HepG2 (cell line): Measurements from ENCODE around the gene CDC42EP5. TPM values are rescaled to one million over a fixed set of nuclear protein-coding genes. Genes with fewer than 3 reads are reported as not detected.

Experiments used
- HDAC6 ChIP-seq: fragments of 200-600 bp; sonication (generic); IDR thresholded peaks from 2 replicates; pipeline ENCODE4 v1.7.0; 2017; ENCODE audit warnings: mild to moderate bottlenecking, antibody characterized with exemption, low read length, low read depth
- KLF11 ChIP-seq: IDR thresholded peaks from 2 replicates; pipeline ENCODE4 v1.6.1; 2016; ENCODE audit warnings: missing compliant biosample characterization
- KLF12 ChIP-seq: sonication (generic); formaldehyde crosslinking; IDR thresholded peaks from 2 replicates; pipeline ENCODE4 v1.4.0; 2020; ENCODE audit warnings: missing genetic modification reagents, borderline replicate concordance
- SOX5 ChIP-seq: IDR thresholded peaks from 2 replicates; pipeline ENCODE4 v1.6.1; 2016; ENCODE audit warnings: borderline replicate concordance
- STAT5B ChIP-seq: sonication (generic); formaldehyde crosslinking; IDR thresholded peaks from 2 replicates; pipeline ENCODE4 v1.4.0; 2020; ENCODE audit warnings: missing genetic modification reagents
- ZNF124 ChIP-seq: sonication (generic); formaldehyde crosslinking; IDR thresholded peaks from 2 replicates; pipeline ENCODE4 v1.4.0; 2020; ENCODE audit warnings: missing genetic modification reagents
- ZNF263 ChIP-seq: sonication (generic); formaldehyde crosslinking; IDR thresholded peaks from 2 replicates; pipeline ENCODE4 v1.4.0; 2020; ENCODE audit warnings: missing genetic modification reagents
- ZNF484 ChIP-seq: sonication (generic); formaldehyde crosslinking; IDR thresholded peaks from 2 replicates; pipeline ENCODE4 v1.5.1; 2020; ENCODE audit warnings: mild to moderate bottlenecking, low read depth, missing genetic modification reagents, borderline replicate concordance
- polyA plus RNA-seq, 8 experiments: library from polyadenylated mRNA; depleted of rRNA in 3 of 8; stranded (reverse) in 7 of 8; unstranded in 1 of 8; fragments of >200 nt; fragmentation: Illumina TruSeq in 4 of 8; extraction: Trizol in 4 of 8; gene quantifications; 2 replicates each; pipeline versions ENCODE4 v1.2.1 to v1.2.3, GENCODE V29; 2011 to 2016; ENCODE audit warnings: low read depth in 4 of 8, missing spikeins in 1 of 8, mixed read lengths in 1 of 8; ENCODE audit not compliant: insufficient read depth in 1 of 8
- total RNA-seq, 5 experiments: library from RNA; depleted of rRNA; stranded (reverse); fragments of >200 nt; fragmentation: Illumina TruSeq; extraction: Trizol; gene quantifications; 2 replicates each; pipeline ENCODE4 v1.2.3, GENCODE V29; 2016; ENCODE audit warnings: low read depth in 1 of 5
- TF ChIP-seq, protein P1 (sequence below): sonication (generic); formaldehyde crosslinking; IDR thresholded peaks from 2 replicates; pipeline ENCODE4 v1.5.0; 2020; ENCODE audit warnings: missing genetic modification reagents, mild to moderate bottlenecking, borderline replicate concordance
- TF ChIP-seq, protein P2 (sequence below): sonication (generic); formaldehyde crosslinking; IDR thresholded peaks from 2 replicates; pipeline ENCODE4 v1.4.0; 2020; ENCODE audit warnings: mild to moderate bottlenecking, missing genetic modification reagents
- TF ChIP-seq, protein P3 (sequence below): sonication (generic); formaldehyde crosslinking; IDR thresholded peaks from 2 replicates; pipeline ENCODE4 v1.4.0; 2020; ENCODE audit warnings: mild to moderate bottlenecking, missing genetic modification reagents, borderline replicate concordance
- TF ChIP-seq, protein P4 (sequence below): sonication (generic); formaldehyde crosslinking; IDR thresholded peaks from 2 replicates; pipeline ENCODE4 v1.8.0; 2022; ENCODE audit warnings: mild to moderate bottlenecking, missing genetic modification reagents, moderate library complexity
- TF ChIP-seq, protein P5 (sequence below): sonication (generic); formaldehyde crosslinking; IDR thresholded peaks from 2 replicates; pipeline ENCODE4 v1.8.0; 2022; ENCODE audit warnings: low read depth, missing genetic modification reagents
- TF ChIP-seq, protein P6 (sequence below): sonication (generic); formaldehyde crosslinking; IDR thresholded peaks from 2 replicates; pipeline ENCODE4 v1.4.0; 2020; ENCODE audit warnings: mild to moderate bottlenecking, missing genetic modification reagents
- TF ChIP-seq, protein P7 (sequence below): sonication (generic); formaldehyde crosslinking; IDR thresholded peaks from 2 replicates; pipeline ENCODE4 v1.4.0; 2020; ENCODE audit warnings: missing genetic modification reagents

Gene CDC42EP5
- total and polyA plus RNA-seq, 2 of the 13 experiments (the other 11 are each of a cell fraction or from before 2014, with no cell fraction given): 0.41 to 1.6 TPM

DNA sequence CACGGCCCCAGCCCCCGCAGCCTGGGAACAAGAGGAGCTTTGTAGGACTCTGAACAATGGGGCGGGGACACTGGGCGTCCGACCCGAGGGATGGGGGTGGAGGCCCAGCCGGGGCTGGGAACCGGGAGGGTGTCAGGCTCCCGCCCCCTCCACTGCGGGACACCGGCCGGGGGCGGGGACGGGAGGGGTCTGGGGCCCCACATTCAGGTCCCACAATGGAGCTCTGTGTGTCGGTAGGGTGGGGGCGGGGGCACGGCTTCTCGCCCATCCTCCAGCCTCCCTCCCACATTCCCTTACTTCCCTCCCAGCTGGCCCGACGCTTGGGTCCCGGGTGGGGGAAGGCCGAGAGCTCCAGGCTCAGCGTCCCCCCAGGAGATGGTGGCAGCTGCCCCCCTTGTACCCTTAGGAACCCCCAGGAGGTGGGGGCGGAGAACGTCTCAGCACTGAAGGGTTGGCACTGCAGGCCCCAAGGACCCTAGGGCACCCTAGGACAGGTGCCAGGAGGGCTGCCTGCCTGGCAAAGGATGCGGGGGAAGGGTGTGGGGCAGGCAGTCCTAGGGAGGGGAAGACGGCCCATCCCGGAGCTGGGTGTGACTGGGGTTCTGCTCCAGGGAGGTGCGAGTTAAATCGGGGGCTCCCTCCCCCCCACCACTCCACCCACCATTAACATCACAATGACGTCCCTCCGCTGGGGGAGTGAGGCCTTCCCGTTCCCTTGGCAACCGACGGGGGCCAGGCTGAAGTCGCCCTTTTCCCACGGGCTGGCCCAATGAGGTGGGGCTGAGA lies 52.5 kb downstream of the CDC42EP5 start (continued):
- TF ChIP-seq, protein P1, sequence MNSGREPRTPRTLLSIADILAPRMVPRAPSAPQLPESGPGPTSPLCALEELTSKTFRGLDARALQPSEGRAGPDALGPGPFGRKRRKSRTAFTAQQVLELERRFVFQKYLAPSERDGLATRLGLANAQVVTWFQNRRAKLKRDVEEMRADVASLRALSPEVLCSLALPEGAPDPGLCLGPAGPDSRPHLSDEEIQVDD (CRISPR knock-in tag): no peak
- TF ChIP-seq ZNF484: no peak
- TF ChIP-seq, protein P2, sequence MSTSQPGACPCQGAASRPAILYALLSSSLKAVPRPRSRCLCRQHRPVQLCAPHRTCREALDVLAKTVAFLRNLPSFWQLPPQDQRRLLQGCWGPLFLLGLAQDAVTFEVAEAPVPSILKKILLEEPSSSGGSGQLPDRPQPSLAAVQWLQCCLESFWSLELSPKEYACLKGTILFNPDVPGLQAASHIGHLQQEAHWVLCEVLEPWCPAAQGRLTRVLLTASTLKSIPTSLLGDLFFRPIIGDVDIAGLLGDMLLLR: no peak
- TF ChIP-seq, protein P3, sequence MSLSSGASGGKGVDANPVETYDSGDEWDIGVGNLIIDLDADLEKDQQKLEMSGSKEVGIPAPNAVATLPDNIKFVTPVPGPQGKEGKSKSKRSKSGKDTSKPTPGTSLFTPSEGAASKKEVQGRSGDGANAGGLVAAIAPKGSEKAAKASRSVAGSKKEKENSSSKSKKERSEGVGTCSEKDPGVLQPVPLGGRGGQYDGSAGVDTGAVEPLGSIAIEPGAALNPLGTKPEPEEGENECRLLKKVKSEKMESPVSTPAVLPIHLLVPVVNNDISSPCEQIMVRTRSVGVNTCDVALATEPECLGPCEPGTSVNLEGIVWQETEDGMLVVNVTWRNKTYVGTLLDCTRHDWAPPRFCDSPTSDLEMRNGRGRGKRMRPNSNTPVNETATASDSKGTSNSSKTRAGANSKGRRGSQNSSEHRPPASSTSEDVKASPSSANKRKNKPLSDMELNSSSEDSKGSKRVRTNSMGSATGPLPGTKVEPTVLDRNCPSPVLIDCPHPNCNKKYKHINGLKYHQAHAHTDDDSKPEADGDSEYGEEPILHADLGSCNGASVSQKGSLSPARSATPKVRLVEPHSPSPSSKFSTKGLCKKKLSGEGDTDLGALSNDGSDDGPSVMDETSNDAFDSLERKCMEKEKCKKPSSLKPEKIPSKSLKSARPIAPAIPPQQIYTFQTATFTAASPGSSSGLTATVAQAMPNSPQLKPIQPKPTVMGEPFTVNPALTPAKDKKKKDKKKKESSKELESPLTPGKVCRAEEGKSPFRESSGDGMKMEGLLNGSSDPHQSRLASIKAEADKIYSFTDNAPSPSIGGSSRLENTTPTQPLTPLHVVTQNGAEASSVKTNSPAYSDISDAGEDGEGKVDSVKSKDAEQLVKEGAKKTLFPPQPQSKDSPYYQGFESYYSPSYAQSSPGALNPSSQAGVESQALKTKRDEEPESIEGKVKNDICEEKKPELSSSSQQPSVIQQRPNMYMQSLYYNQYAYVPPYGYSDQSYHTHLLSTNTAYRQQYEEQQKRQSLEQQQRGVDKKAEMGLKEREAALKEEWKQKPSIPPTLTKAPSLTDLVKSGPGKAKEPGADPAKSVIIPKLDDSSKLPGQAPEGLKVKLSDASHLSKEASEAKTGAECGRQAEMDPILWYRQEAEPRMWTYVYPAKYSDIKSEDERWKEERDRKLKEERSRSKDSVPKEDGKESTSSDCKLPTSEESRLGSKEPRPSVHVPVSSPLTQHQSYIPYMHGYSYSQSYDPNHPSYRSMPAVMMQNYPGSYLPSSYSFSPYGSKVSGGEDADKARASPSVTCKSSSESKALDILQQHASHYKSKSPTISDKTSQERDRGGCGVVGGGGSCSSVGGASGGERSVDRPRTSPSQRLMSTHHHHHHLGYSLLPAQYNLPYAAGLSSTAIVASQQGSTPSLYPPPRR (CRISPR knock-in tag): peak; percentile 79
- TF ChIP-seq ZNF263 (CRISPR knock-in tag): no peak
- TF ChIP-seq, protein P4, sequence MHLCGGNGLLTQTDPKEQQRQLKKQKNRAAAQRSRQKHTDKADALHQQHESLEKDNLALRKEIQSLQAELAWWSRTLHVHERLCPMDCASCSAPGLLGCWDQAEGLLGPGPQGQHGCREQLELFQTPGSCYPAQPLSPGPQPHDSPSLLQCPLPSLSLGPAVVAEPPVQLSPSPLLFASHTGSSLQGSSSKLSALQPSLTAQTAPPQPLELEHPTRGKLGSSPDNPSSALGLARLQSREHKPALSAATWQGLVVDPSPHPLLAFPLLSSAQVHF: no peak
- TF ChIP-seq, protein P5, sequence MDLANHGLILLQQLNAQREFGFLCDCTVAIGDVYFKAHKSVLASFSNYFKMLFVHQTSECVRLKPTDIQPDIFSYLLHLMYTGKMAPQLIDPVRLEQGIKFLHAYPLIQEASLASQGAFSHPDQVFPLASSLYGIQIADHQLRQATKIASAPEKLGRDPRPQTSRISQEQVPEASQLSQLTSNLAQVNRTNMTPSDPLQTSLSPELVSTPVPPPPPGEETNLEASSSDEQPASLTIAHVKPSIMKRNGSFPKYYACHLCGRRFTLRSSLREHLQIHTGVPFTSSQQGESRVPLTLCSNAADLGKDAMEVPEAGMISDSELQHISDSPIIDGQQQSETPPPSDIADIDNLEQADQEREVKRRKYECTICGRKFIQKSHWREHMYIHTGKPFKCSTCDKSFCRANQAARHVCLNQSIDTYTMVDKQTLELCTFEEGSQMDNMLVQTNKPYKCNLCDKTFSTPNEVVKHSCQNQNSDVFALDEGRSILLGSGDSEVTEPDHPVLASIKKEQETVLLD (CRISPR knock-in tag): peak; percentile 90
- TF ChIP-seq, protein P6, sequence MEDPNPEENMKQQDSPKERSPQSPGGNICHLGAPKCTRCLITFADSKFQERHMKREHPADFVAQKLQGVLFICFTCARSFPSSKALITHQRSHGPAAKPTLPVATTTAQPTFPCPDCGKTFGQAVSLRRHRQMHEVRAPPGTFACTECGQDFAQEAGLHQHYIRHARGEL (CRISPR knock-in tag): no peak
- TF ChIP-seq KLF12 (CRISPR knock-in tag): no peak
- TF ChIP-seq HDAC6: no peak
- no peak for TF ChIP-seq ZNF124 (CRISPR knock-in tag)
- TF ChIP-seq STAT5B (CRISPR knock-in tag): no peak
- TF ChIP-seq KLF11 (CRISPR knock-in tag): no peak
- TF ChIP-seq, protein P7, sequence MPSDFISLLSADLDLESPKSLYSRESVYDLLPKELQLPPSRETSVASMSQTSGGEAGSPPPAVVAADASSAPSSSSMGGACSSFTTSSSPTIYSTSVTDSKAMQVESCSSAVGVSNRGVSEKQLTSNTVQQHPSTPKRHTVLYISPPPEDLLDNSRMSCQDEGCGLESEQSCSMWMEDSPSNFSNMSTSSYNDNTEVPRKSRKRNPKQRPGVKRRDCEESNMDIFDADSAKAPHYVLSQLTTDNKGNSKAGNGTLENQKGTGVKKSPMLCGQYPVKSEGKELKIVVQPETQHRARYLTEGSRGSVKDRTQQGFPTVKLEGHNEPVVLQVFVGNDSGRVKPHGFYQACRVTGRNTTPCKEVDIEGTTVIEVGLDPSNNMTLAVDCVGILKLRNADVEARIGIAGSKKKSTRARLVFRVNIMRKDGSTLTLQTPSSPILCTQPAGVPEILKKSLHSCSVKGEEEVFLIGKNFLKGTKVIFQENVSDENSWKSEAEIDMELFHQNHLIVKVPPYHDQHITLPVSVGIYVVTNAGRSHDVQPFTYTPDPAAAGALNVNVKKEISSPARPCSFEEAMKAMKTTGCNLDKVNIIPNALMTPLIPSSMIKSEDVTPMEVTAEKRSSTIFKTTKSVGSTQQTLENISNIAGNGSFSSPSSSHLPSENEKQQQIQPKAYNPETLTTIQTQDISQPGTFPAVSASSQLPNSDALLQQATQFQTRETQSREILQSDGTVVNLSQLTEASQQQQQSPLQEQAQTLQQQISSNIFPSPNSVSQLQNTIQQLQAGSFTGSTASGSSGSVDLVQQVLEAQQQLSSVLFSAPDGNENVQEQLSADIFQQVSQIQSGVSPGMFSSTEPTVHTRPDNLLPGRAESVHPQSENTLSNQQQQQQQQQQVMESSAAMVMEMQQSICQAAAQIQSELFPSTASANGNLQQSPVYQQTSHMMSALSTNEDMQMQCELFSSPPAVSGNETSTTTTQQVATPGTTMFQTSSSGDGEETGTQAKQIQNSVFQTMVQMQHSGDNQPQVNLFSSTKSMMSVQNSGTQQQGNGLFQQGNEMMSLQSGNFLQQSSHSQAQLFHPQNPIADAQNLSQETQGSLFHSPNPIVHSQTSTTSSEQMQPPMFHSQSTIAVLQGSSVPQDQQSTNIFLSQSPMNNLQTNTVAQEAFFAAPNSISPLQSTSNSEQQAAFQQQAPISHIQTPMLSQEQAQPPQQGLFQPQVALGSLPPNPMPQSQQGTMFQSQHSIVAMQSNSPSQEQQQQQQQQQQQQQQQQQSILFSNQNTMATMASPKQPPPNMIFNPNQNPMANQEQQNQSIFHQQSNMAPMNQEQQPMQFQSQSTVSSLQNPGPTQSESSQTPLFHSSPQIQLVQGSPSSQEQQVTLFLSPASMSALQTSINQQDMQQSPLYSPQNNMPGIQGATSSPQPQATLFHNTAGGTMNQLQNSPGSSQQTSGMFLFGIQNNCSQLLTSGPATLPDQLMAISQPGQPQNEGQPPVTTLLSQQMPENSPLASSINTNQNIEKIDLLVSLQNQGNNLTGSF (CRISPR knock-in tag): no peak
- peak; percentile 72; the same call in 1 of the 2 replicates for TF ChIP-seq SOX5
